Middle frontal gyrus (tissue), 1 donor: ENCODE results near the gene HELQ.

Experiments
- DNase-seq: peaks from one replicate; pipeline ENCODE4 v3.0.0-alpha.2; 2015; ENCODE audit warnings: low spot score; ENCODE audit errors: extremely low spot score

The HELQ gene

DNA sequence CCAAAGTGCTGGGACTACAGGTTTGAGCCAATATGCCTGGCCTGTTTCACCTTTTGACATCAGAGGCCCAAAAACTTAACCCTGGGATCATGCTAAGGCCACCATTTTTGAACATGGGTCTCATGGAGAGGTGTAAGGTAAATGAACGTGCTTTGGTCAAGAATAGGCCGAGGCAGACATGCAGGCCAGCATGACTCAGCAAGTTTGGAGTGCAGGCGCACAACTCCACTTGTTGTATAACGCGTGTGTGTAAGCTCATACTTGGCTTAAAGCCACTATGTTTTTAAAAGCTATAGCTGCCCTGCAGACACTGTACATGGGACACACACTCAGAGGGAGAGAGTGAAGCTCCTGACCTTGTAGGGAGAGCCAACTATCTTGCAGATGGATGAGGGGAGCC is 77.2 kb downstream of the HELQ start:
- DNase-seq: no peak

GRCh38 chr4:83372931-83373330 is 82.7 kb downstream of the HELQ start:
- no peak for DNase-seq

GRCh38 chr4:83371936-83372335 is 83.7 kb downstream of the HELQ start:
- no peak for DNase-seq

GRCh38 chr4:83371235-83371634 is 84.4 kb downstream of the HELQ start:
- DNase-seq: no peak

DNA sequence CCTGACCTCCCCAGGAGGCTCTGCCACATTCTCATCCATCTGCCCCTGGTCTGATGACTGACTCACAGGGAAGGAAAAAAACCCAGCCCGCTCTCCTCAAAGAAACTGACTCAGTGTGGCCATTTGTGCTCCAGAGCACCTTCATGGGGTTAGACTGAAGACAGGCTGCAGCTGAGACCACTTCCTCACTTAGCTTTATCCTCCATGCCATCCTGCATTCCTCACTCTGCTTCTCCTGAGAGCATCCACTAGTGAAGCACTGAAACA is 85.0 kb downstream of the HELQ start:
- no peak for DNase-seq

DNA sequence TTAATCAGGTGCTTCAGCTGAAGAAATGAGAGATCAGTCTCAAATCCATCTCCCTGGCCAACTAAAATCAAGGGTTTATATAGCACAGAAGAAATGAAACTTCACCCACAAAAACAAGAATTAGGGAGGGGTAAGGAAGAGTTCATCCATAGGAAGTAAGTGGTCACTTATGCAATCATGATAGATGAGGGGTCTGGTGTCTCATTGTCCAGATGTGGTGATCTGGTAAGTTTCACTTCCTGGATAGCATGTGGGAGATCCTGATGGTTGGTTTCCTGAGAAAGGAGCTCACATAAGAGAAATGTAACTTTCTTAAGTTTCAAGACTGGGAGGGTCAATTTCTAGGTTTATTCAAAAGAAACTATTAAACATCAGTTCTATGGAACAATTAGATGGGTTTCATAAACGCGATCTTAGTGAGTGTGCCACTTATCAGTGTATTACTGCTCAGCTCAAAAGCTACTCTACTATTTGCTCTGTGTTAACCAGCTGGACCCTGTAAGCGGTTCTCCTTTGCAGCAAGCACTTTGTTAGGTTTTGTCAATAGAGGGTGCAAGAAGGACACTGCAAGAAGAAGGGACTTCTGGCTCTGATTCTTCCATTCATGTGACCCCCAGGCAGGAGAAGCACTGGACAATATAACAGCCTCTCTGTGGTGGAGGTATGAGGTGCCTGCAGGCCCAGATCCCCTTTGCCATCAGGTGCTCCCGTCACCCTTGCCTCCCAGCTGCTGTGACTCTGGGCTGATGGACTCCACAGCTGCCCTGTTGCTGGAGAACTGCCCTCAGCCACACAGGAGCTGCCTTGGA is 85.6 kb downstream of the HELQ start:
- DNase-seq: no peak

- no peak for DNase-seq
Observed at GRCh38 chr4:83364312-83364711, 91.3 kb downstream of the HELQ start.

GRCh38 chr4:83362492-83363329 is 92.9 kb downstream of the HELQ start:
- no peak for DNase-seq

GRCh38 chr4:83361416-83362103 is 94.1 kb downstream of the HELQ start:
- no peak for DNase-seq

DNA sequence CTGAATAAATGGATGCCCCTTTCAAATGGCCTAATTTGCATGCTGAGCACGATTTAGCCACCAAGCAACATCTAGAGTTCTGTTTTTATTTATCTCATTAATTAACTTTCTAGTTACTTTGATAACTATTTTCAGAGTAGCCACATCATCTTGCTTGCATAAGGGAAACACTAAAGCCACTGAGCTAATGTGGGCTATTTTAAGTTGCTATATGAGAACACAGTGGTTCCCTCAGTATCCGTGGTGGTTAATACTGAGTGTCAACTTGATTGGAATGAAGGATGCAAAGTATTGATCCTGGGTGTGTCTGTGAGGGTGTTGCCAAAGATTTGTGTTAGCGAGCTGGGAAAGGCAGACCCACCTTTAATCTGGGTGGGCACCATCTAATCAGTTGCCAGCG is 95.6 kb downstream of the HELQ start:
- no peak for DNase-seq

GRCh38 chr4:83358410-83358809 is 97.2 kb downstream of the HELQ start:
- DNase-seq: no peak
